Stimulated activated CD8-positive, alpha-beta memory T cell treated with anti-CD3 and anti-CD28 coated beads, Interleukin-7, amount 100 ng/mL, for 48 hours (primary cell): ENCODE data around the gene PHKA2.

Experiments
- DNase-seq, 2 donors: peaks; one replicate each; pipeline ENCODE4 v3.0.0-alpha.2; 2020; ENCODE audit warnings: low read depth in 1 of 2; ENCODE audit errors: extremely low read depth in 1 of 2

Gene PHKA2

GRCh38 chrX:18890049-18890381, 93.9 kb downstream of the PHKA2 start:
- no peak for DNase-seq

GRCh38 chrX:18889346-18890048, 94.4 kb downstream of the PHKA2 start:
- DNase-seq = no peak

GRCh38 chrX:18888281-18888680, 95.6 kb downstream of the PHKA2 start:
- DNase-seq = no peak

GRCh38 chrX:18887825-18888212, 96.1 kb downstream of the PHKA2 start:
- DNase-seq = no peak

- no peak for DNase-seq
Observed at GRCh38 chrX:18887177-18887824, 96.6 kb downstream of the PHKA2 start.

- peak in 1 of 2 donors; percentile 10 for DNase-seq
Observed at GRCh38 chrX:18886344-18887161, 97.4 kb downstream of the PHKA2 start.

GRCh38 chrX:18886005-18886343, 97.9 kb downstream of the PHKA2 start:
- no peak for DNase-seq

- no peak for DNase-seq
Observed at GRCh38 chrX:18885328-18886004, 98.4 kb downstream of the PHKA2 start.

GRCh38 chrX:18884916-18885315, 99.0 kb downstream of the PHKA2 start:
- DNase-seq = no peak

GRCh38 chrX:18883961-18884765, 99.8 kb downstream of the PHKA2 start:
- no peak for DNase-seq

- no peak for DNase-seq
Observed at GRCh38 chrX:18883234-18883960, 100.5 kb downstream of the PHKA2 start.

GRCh38 chrX:18879144-18879543, 104.8 kb downstream of the PHKA2 start:
- DNase-seq = no peak

- no peak for DNase-seq
Observed at GRCh38 chrX:18877469-18877868, 106.4 kb downstream of the PHKA2 start.

GRCh38 chrX:18875256-18875878, 108.5 kb downstream of the PHKA2 start:
- DNase-seq = no peak

- DNase-seq = no peak
Observed at GRCh38 chrX:18874560-18875255, 109.2 kb downstream of the PHKA2 start.

GRCh38 chrX:18873836-18874235, 110.1 kb downstream of the PHKA2 start:
- no peak for DNase-seq

- no peak for DNase-seq
Observed at GRCh38 chrX:18873189-18873791, 110.6 kb downstream of the PHKA2 start.

- DNase-seq = no peak
Observed at GRCh38 chrX:18872621-18873020, 111.3 kb downstream of the PHKA2 start.

- DNase-seq = no peak
Observed at GRCh38 chrX:18871970-18872369, 111.9 kb downstream of the PHKA2 start.
